ENCODE measurements around the gene ZNF594.
"Not testable (repeated sequence)": the region's sequence is repeated elsewhere in the genome, so short reads cannot be mapped to it uniquely, and the experiment has no call there.

ZNF594 gene

GRCh38 chr17:5194346-5194745 lies 2.7 kb upstream of the ZNF594 start:
- H3K9me3 ChIP-seq (ENCODE audit: control insufficient read depth, insufficient read depth, low read length) = peaks cover 13% of the 10 kb centered on the region
- H3K27me3 ChIP-seq (ENCODE audit: control insufficient read depth, insufficient read depth, low read length) = no peaks in the 10 kb centered on the region
- H3K9ac ChIP-seq (ENCODE audit: low read depth, low read length) = no peak overlapping the region
- peaks cover 7% of the 10 kb centered on the region for H3K36me3 ChIP-seq (ENCODE audit: control insufficient read depth, insufficient read depth, low read length)
- no peak overlapping the region for H3K4me3 ChIP-seq (ENCODE audit: low read depth, low read length)
- peaks cover 6% of the 10 kb centered on the region for H3K4me1 ChIP-seq (ENCODE audit: control insufficient read depth, insufficient read depth, low read length)

DNA sequence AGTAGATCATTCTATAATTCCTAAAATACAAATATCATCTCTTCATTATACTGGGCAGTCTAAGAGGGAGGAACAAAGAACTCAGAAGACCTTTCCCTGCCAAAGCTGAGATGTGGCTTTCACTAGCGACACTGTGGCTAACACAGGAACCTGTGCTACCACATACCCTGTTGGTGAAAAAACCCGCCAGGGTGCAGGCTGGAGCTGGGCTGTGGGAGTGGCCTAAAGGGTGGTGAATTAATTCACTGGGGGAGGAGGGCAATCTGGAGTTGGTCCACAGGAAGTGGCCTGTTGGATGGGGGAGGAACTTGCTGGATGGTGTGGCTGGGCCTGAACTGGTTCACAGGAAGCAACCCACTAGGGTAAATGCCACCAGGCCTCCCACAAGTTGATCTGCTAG lies 7.4 kb downstream of the ZNF594 start:
- no peak overlapping the region for H3K9ac ChIP-seq (ENCODE audit: low read depth, low read length)
- H3K4me1 ChIP-seq (ENCODE audit: control insufficient read depth, insufficient read depth, low read length) = no peaks in the 10 kb centered on the region
- peaks cover 77% of the 10 kb centered on the region for H3K9me3 ChIP-seq (ENCODE audit: control insufficient read depth, insufficient read depth, low read length)
- H3K4me3 ChIP-seq (ENCODE audit: low read depth, low read length) = no peak overlapping the region
- no peaks in the 10 kb centered on the region for H3K27me3 ChIP-seq (ENCODE audit: control insufficient read depth, insufficient read depth, low read length)
- peaks cover 21% of the 10 kb centered on the region for H3K36me3 ChIP-seq (ENCODE audit: control insufficient read depth, insufficient read depth, low read length)

DNA sequence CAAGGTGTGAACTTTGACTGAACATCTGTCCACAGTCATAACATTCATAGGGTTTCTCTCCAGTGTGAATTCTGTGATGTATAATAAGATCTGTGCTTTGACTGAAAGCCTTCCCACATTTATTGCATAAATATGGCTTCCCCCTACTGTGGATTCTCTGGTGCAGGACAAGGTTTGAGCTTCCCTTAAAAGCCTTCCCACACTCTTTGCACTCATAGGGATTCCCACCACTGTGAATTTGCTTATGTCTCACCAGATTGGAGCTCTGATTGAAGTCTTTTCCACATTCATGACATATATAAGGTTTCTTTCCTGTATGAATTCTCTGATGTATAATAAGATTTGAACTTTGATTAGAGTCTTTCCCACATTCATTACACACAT lies 8.3 kb downstream of the ZNF594 start:
- H3K4me1 ChIP-seq (ENCODE audit: control insufficient read depth, insufficient read depth, low read length) = no peaks in the 10 kb centered on the region
- no peak overlapping the region for H3K9ac ChIP-seq (ENCODE audit: low read depth, low read length)
- H3K27me3 ChIP-seq (ENCODE audit: control insufficient read depth, insufficient read depth, low read length) = no peaks in the 10 kb centered on the region
- no peak overlapping the region for H3K4me3 ChIP-seq (ENCODE audit: low read depth, low read length)
- peaks cover 75% of the 10 kb centered on the region for H3K9me3 ChIP-seq (ENCODE audit: control insufficient read depth, insufficient read depth, low read length)
- H3K36me3 ChIP-seq (ENCODE audit: control insufficient read depth, insufficient read depth, low read length) = peaks cover 22% of the 10 kb centered on the region

DNA sequence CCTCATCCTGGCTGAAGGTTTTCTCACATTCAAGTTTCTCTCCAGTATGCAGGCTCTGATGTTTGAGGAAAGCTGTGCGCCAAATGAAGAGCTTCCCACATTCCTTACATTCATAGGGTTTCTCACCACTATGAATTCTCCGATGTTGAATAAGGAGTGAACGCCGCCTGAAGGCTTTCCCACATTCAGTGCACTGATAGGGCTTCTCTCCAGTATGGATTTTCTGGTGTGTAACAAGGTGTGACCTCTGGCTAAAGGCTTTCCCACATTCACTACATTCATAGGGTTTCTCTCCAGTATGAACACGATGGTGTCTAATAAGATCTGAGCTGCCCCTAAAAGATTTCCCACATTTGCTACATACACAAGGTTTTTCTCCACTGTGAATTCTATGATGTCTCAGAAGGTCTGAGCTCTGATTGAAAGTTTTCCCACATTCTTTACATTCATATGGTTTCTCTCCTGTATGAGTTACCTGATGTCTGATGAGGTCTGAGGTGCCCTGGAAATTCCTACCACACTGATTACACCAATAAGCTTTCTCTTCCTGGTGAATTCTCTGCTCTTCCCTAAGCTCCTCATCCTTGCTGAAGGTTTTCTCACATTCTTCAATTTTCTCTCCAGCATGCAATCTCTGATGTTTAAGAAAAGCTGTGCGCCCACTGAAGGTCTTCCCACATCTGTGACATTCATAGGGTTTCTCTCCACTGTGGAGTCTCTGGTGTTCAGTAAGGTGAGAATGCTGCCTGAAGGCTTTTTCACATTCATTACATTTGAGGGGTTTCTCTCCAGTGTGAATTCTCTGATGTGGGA lies 8.9 kb downstream of the ZNF594 start:
- H3K36me3 ChIP-seq (ENCODE audit: control insufficient read depth, insufficient read depth, low read length) = peaks cover 22% of the 10 kb centered on the region

DNA sequence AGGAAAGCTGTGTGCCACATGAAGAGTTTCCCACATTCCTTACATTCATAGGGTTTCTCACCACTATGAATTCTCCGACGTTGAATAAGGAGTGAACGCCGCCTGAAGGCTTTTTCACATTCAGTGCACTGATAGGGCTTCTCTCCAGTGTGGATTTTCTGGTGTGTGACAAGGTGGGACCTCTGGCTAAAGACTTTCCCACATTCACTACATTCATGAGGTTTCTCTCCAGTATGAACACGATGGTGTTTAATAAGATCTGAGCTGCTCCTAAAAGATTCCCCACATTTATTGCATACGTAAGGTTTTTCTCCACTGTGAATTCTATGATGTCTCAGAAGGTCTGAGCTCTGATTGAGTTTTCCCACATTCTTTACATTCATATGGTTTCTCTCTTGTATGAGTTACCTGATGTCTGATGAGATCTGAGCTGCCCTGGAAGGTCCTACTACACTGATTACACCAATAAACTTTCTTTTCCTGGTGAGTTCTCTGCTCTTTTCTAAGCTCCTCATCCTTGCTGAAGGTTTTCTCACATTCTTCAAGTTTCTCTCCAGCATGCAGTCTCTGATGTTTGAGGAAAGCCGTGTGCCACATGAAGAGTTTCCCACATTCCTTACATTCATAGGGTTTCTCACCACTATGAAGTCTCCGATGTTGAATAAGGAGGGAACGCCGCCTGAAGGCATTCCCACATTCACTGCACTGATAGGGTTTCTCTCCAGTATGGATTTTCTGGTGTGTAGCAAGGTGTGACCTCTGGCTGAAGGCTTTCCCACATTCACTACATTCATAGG lies 10.0 kb downstream of the ZNF594 start:
- H3K4me3 ChIP-seq (ENCODE audit: low read depth, low read length) = peak overlapping the region; percentile 4
- no peak overlapping the region for H3K9ac ChIP-seq (ENCODE audit: low read depth, low read length)
- peaks cover 22% of the 10 kb centered on the region for H3K36me3 ChIP-seq (ENCODE audit: control insufficient read depth, insufficient read depth, low read length)
- H3K4me1 ChIP-seq (ENCODE audit: control insufficient read depth, insufficient read depth, low read length) = no peaks in the 10 kb centered on the region
- peaks cover 67% of the 10 kb centered on the region for H3K9me3 ChIP-seq (ENCODE audit: control insufficient read depth, insufficient read depth, low read length)
- H3K27me3 ChIP-seq (ENCODE audit: control insufficient read depth, insufficient read depth, low read length) = no peaks in the 10 kb centered on the region

More for the DNA sequence above, 8.9 kb downstream of the ZNF594 start:
- H3K4me3 ChIP-seq (ENCODE audit: low read depth, low read length) = no peak overlapping the region
- no peaks in the 10 kb centered on the region for H3K27me3 ChIP-seq (ENCODE audit: control insufficient read depth, insufficient read depth, low read length)
- no peaks in the 10 kb centered on the region for H3K4me1 ChIP-seq (ENCODE audit: control insufficient read depth, insufficient read depth, low read length)
- H3K9me3 ChIP-seq (ENCODE audit: control insufficient read depth, insufficient read depth, low read length) = peaks cover 77% of the 10 kb centered on the region
- H3K9ac ChIP-seq (ENCODE audit: low read depth, low read length) = no peak overlapping the region

DNA sequence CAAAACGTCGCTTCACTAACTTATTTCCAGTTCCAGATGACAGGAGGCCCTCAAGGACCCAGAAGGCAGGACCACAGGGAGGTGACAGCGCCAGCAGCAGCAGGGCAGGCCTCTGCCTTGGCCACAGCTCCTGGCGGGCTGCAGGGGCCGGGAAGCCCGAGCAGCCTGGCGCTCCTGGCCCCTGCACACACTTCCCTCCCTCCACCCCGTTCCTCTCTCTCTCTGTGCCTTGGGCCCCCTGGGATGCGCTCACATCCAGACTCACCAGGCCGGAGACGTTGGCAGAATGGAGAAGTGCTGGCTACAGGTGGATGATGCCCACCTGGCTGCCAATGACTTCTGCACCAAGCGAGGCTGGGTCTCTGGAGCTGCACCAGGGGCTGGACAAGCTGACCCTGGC lies 12.7 kb downstream of the ZNF594 start:
- no peak overlapping the region for H3K9ac ChIP-seq (ENCODE audit: low read depth, low read length)
- no peaks in the 10 kb centered on the region for H3K27me3 ChIP-seq (ENCODE audit: control insufficient read depth, insufficient read depth, low read length)
- no peak overlapping the region for H3K4me3 ChIP-seq (ENCODE audit: low read depth, low read length)
- peaks cover 17% of the 10 kb centered on the region for H3K36me3 ChIP-seq (ENCODE audit: control insufficient read depth, insufficient read depth, low read length)
- peaks cover 48% of the 10 kb centered on the region for H3K9me3 ChIP-seq (ENCODE audit: control insufficient read depth, insufficient read depth, low read length)
- no peaks in the 10 kb centered on the region for H3K4me1 ChIP-seq (ENCODE audit: control insufficient read depth, insufficient read depth, low read length)

DNA sequence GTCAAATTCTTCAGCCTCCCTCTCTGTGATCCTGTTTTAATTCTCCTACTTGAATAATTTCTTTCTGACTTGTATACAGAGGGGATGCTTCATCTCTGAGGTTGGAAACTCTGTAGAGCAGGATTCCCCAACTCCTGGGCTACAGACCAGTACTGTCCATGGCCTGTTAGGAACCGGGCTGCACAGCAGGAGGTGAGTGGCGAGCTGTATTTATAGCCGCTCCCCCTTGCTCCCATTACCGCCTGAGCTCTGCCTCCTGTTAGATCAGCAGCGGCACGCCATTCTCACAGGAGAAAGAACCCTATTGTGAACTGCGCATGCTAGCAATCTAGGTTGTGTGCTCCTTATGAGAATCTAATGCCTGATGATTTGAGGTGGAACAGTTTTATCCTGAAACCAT lies 16.6 kb downstream of the ZNF594 start:
- not testable (repeated sequence) for H3K4me1 ChIP-seq (ENCODE audit: control insufficient read depth, insufficient read depth, low read length); H3K9me3 ChIP-seq (ENCODE audit: control insufficient read depth, insufficient read depth, low read length); H3K9ac ChIP-seq (ENCODE audit: low read depth, low read length)

DNA sequence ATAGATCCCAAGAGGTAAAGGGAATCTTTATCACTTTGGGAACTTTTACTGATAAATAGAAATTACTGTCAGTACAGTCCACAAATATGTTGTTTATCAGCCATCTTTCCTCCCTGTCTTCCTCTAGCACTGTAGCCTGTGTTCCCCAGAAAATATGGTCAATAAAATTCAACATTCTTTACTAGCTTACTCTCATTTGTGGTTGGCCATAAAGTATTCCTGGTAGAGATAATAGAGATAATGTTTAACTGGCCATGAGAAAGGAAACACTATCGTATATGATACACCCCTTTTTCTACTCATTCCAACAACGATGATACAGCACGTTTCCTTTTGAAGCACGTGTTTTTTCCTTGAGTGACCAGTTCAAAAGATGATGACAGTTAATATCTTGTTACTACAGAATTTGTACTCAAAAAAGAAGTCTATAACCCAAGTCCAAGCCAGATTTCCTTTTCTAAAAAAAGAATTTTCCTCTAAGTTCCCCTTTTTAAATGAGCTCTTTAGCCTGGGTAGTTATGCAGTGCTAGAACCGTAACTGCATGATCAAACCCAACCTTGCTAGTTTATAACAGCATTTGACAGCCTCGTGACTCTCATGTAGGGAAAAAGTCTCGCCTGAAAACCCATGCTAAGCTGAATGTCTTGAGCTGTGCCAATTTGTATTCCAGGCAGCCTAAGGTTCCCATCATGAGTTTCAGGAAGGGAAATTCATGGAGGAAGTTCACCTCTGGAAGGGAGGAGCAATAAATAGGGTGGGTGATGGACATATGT lies 25.7 kb downstream of the ZNF594 start:
- not testable (repeated sequence) for H3K36me3 ChIP-seq (ENCODE audit: control insufficient read depth, insufficient read depth, low read length); H3K4me3 ChIP-seq (ENCODE audit: low read depth, low read length); H3K4me1 ChIP-seq (ENCODE audit: control insufficient read depth, insufficient read depth, low read length); H3K9ac ChIP-seq (ENCODE audit: low read depth, low read length); H3K9me3 ChIP-seq (ENCODE audit: control insufficient read depth, insufficient read depth, low read length); H3K27me3 ChIP-seq (ENCODE audit: control insufficient read depth, insufficient read depth, low read length)

More for the DNA sequence above, 16.6 kb downstream of the ZNF594 start:
- H3K27me3 ChIP-seq (ENCODE audit: control insufficient read depth, insufficient read depth, low read length); H3K4me3 ChIP-seq (ENCODE audit: low read depth, low read length); H3K36me3 ChIP-seq (ENCODE audit: control insufficient read depth, insufficient read depth, low read length): not testable (repeated sequence)

DNA sequence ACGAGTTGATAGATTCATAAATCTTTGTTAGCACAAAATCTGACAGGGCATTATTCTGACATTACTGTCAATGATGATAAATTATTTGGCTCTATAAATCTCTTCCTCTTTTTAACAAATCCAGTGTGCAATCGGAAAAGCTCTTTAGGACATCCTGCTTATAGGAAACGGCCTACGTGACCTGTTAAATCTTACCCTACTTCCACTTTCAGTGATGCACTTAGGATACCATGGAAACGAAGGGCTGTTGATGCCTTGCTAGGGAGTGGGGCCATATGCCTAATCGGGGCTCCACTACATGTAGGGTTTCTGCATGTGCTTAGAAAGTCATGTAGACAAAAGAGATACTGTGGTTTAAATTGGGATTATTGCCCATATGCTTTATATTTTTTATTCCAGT lies 27.2 kb downstream of the ZNF594 start:
- H3K27me3 ChIP-seq (ENCODE audit: control insufficient read depth, insufficient read depth, low read length) = no peaks in the 10 kb centered on the region
- H3K9me3 ChIP-seq (ENCODE audit: control insufficient read depth, insufficient read depth, low read length) = no peaks in the 10 kb centered on the region
- no peaks in the 10 kb centered on the region for H3K36me3 ChIP-seq (ENCODE audit: control insufficient read depth, insufficient read depth, low read length)
- H3K9ac ChIP-seq (ENCODE audit: low read depth, low read length) = no peak overlapping the region
- no peak overlapping the region for H3K4me3 ChIP-seq (ENCODE audit: low read depth, low read length)
- no peaks in the 10 kb centered on the region for H3K4me1 ChIP-seq (ENCODE audit: control insufficient read depth, insufficient read depth, low read length)

GRCh38 chr17:5161793-5162192 lies 29.9 kb downstream of the ZNF594 start:
- H3K36me3 ChIP-seq (ENCODE audit: control insufficient read depth, insufficient read depth, low read length); H3K9ac ChIP-seq (ENCODE audit: low read depth, low read length); H3K9me3 ChIP-seq (ENCODE audit: control insufficient read depth, insufficient read depth, low read length); H3K27me3 ChIP-seq (ENCODE audit: control insufficient read depth, insufficient read depth, low read length); H3K4me1 ChIP-seq (ENCODE audit: control insufficient read depth, insufficient read depth, low read length); H3K4me3 ChIP-seq (ENCODE audit: low read depth, low read length): not testable (repeated sequence)

DNA sequence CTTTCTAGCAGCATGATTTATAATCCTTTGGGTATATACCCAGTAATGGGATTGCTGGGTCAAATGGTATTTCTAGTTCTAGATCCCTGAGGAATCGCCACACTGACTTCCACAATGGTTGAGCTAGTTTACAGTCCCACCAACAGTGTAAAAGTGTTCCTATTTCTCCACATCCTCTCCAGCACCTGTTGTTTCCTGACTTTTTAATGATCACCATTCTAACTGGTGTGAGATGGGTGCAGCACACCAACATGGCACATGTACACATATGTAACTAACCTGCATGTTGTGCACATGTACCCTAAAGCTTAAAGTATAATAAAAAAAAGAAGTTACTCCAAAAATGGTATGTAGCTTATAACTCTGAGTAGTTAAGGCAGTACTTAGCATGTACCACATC lies 31.0 kb downstream of the ZNF594 start:
- not testable (repeated sequence) for H3K9me3 ChIP-seq (ENCODE audit: control insufficient read depth, insufficient read depth, low read length); H3K4me3 ChIP-seq (ENCODE audit: low read depth, low read length); H3K27me3 ChIP-seq (ENCODE audit: control insufficient read depth, insufficient read depth, low read length); H3K4me1 ChIP-seq (ENCODE audit: control insufficient read depth, insufficient read depth, low read length); H3K36me3 ChIP-seq (ENCODE audit: control insufficient read depth, insufficient read depth, low read length); H3K9ac ChIP-seq (ENCODE audit: low read depth, low read length)

Data from iPS-15b (cell line).